Kidney (tissue), 14 donors: ENCODE results near the gene GPR179. TPM values are rescaled to one million over a fixed set of nuclear protein-coding genes. Genes with fewer than 3 reads are reported as not detected.
A peak's percentile ranks its signal among the peaks of the same experiment; 100 is the strongest.
"Not testable (repeated sequence)": the region's sequence is repeated elsewhere in the genome, so short reads cannot be mapped to it uniquely, and the experiment has no call there.

Experiments
- DNase-seq, 5 donors: peaks; one replicate each; pipeline ENCODE4 v3.0.0-alpha.2; 2013 to 2020
- FAIRE-seq: peaks from 2 replicates; lab custom pipeline; 2012; peaks lifted over from hg19 to GRCh38; lab: Jason Lieb, UNC
- H3K27ac ChIP-seq, 2 donors: one replicate each; pipeline ENCODE4 v1.7.0; 2013; ENCODE audit warnings: low read depth in 2 of 2, low read length in 2 of 2, inconsistent platforms in 1 of 2
- H3K27me3 ChIP-seq: one replicate; pipeline ENCODE4 v1.7.1; 2013; ENCODE audit warnings: low read length, inconsistent platforms; ENCODE audit not compliant: control insufficient read depth, insufficient read depth
- H3K36me3 ChIP-seq, 3 donors: one replicate each; pipeline versions ENCODE4 v1.7.0 to v1.7.1; 2013; ENCODE audit warnings: low read length in 3 of 3, control low read depth in 1 of 3, inconsistent platforms in 1 of 3; ENCODE audit not compliant: insufficient read depth in 3 of 3, control insufficient read depth in 2 of 3
- H3K4me1 ChIP-seq, 3 donors: one replicate each; pipeline versions ENCODE4 v1.7.0 to v1.7.1; 2013; ENCODE audit warnings: low read length in 3 of 3, inconsistent platforms in 1 of 3, low read depth in 1 of 3; ENCODE audit not compliant: control insufficient read depth in 2 of 3, insufficient read depth in 2 of 3
- H3K4me3 ChIP-seq, 3 donors: one replicate each; pipeline versions ENCODE4 v1.7.0 to v1.8.1; 2013; ENCODE audit warnings: low read length in 3 of 3, control low read depth in 1 of 3, inconsistent platforms in 1 of 3
- H3K9ac ChIP-seq, 3 donors: one replicate each; pipeline versions ENCODE4 v1.7.0 to v1.7.1; 2013; ENCODE audit warnings: low read length in 3 of 3, control low read depth in 1 of 3, inconsistent platforms in 1 of 3
- H3K9me3 ChIP-seq, 3 donors: one replicate each; pipeline versions ENCODE4 v1.7.0 to v1.7.1; 2013; ENCODE audit warnings: low read length in 3 of 3, control low read depth in 1 of 3, inconsistent platforms in 1 of 3; ENCODE audit not compliant: control insufficient read depth in 2 of 3, insufficient read depth in 1 of 3
- CTCF ChIP-seq: IDR thresholded peaks from 3 replicates; pipeline ENCODE4 v1.5.1; 2012; ENCODE audit warnings: mild to moderate bottlenecking, moderate library complexity, borderline replicate concordance; ENCODE audit not compliant: insufficient read depth; ENCODE audit errors: extremely low read depth
- intact Hi-C: fragments of 100-400 bp; cut with DNase I; formaldehyde crosslinking; loops from one replicate; pipeline ENCODE4 v1.11.1; 2022
- polyA plus RNA-seq: library from polyadenylated mRNA; stranded (reverse); fragments of 350-450 nt; fragmentation: Illumina TruSeq; extraction: RNeasy Lipid Tissue Mini Kit (QIAGEN cat#74804); gene quantifications from one replicate; pipeline ENCODE4 v1.2.3, GENCODE V29; 2014; ENCODE audit warnings: low read depth, low replicate concordance; ENCODE audit not compliant: insufficient read depth
- total RNA-seq: library from RNA; stranded (reverse); fragmentation: NEBNext Ultra II Directional; extraction: Animal tissue kit (Norgen Biotek cat#: 25700); gene quantifications from one replicate; pipeline ENCODE4 v1.2.1, GENCODE V29; 2021
- donor health status: control.
- donor health status: control.
- donor health status: control.
- donor health status: control.
- donor health status: control.
- donor health status: DM: yes; HTN: yes; CAD: no.
- donor health status: Normal renal cell carcinoma (clear cell type).

GPR179 gene
- total and polyA plus RNA-seq, 2 donors from 2014 or later, result not detected

GRCh38 chr17:38288217-38288827 lies 55.4 kb downstream of the GPR179 start:
- H3K9ac ChIP-seq, H3K27me3 ChIP-seq, H3K9me3 ChIP-seq, intact Hi-C loops, FAIRE-seq, H3K4me1 ChIP-seq, H3K4me3 ChIP-seq, H3K36me3 ChIP-seq, H3K27ac ChIP-seq: not testable (repeated sequence)
- TF ChIP-seq CTCF, result peak; percentile 6
- DNase-seq, result peak in 2 of 5 donors; percentile 25 to 35

DNA sequence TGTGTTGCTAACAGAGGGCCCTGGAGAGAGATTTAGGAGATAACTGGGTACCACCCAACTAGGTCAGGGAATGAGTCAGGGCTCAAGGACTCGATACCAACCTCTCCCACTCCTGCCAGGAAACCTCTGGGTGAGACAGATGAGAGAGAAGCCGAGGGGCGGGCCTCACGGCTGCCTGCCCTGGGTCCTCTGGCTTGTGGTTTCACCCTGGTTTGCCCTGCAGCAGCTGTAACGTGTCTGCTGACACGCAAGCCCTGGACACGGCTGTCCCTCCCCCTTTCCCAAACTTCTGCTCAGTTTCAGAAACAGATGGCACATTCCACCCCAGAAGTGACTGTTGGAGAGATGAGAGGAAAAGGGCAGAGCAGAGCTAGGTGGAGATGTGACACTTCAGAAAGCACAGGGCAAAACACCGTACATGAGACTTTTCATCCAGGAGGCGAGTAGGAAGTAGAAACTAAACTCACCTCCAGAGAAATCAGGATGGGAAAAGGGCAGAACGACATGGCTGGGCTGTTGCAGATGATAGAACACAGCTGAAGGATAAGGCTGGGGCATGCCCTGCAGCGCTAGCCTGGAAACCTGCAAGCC lies 57.2 kb downstream of the GPR179 start:
- not testable (repeated sequence) for H3K9ac ChIP-seq

DNA sequence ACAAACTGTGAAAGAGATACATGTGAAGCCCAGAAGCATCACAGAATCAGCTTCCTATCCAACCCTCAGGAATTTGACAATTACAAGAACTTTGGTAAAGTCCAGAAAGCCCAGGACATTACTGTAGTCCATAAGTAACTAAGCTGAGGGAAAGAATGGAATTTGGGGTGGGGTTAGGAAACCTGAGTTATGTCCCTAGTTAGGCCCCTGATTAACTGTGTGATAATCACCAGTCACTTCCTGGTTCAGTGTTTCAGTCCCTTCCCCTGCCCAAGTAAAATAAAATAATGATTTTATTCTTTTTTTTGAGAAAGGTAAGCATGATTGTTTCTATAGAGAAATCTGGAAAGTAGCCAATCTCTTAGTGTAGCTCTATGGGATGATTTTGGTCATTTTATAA lies 57.8 kb downstream of the GPR179 start:
- H3K9me3 ChIP-seq, H3K36me3 ChIP-seq, H3K4me1 ChIP-seq, H3K4me3 ChIP-seq, H3K27me3 ChIP-seq, intact Hi-C loops, H3K9ac ChIP-seq, H3K27ac ChIP-seq, FAIRE-seq: not testable (repeated sequence)
- DNase-seq, result peak in 2 of 5 donors; percentile 7 to 14

More for the DNA sequence above, 57.2 kb downstream of the GPR179 start:
- H3K4me3 ChIP-seq, H3K4me1 ChIP-seq, H3K36me3 ChIP-seq, FAIRE-seq, H3K27me3 ChIP-seq, intact Hi-C loops, H3K9me3 ChIP-seq: not testable (repeated sequence)
- peak; percentile 69 to 86 (median 71) for DNase-seq
- H3K27ac ChIP-seq, result peak overlapping the region in 1 of 2 donors; percentile 47

Other genes with a start within 250 kb of the GPR179 start
- gene TBC1D3E, start 216.0 kb downstream of the GPR179 start, total RNA-seq, result not detected
- gene TBC1D3E, start 216.0 kb downstream of the GPR179 start, polyA plus RNA-seq, result not detected
- gene TBC1D3, start 151.4 kb downstream of the GPR179 start, total RNA-seq, result not detected
- gene TBC1D3, start 151.4 kb downstream of the GPR179 start, polyA plus RNA-seq, result 3.2 TPM
- gene MRPL45, start 46.8 kb downstream of the GPR179 start, total RNA-seq, result 28.0 TPM
- 45.9 TPM for gene MRPL45, start 46.8 kb downstream of the GPR179 start, polyA plus RNA-seq
- gene SOCS7, start 7.9 kb upstream of the GPR179 start, total RNA-seq, result 18.7 TPM
- 2.7 TPM for gene SOCS7, start 7.9 kb upstream of the GPR179 start, polyA plus RNA-seq
- gene ARHGAP23, start 84.5 kb upstream of the GPR179 start, total RNA-seq, result 53.8 TPM
- 7.6 TPM for gene ARHGAP23, start 84.5 kb upstream of the GPR179 start, polyA plus RNA-seq